Duodenal mucosa (tissue), 2 donors: ENCODE data around the gene MDFI.

ENCODE experiments used
- H3K27ac ChIP-seq: one replicate; pipeline ENCODE4 v1.7.0; 2013; ENCODE audit warnings: low read depth, low read length
- H3K27me3 ChIP-seq, 2 donors: one replicate each; pipeline ENCODE4 v1.7.0; 2013; ENCODE audit warnings: low read length in 2 of 2, control low read depth in 1 of 2; ENCODE audit not compliant: insufficient read depth in 2 of 2, control insufficient read depth in 1 of 2
- H3K36me3 ChIP-seq, 2 donors: one replicate each; pipeline ENCODE4 v1.7.0; 2013; ENCODE audit warnings: low read length in 2 of 2, control low read depth in 1 of 2; ENCODE audit not compliant: insufficient read depth in 2 of 2, control insufficient read depth in 1 of 2
- H3K4me1 ChIP-seq, 2 donors: one replicate each; pipeline ENCODE4 v1.7.0; 2013; ENCODE audit warnings: low read length in 2 of 2, control low read depth in 1 of 2; ENCODE audit not compliant: insufficient read depth in 2 of 2, control insufficient read depth in 1 of 2
- H3K4me3 ChIP-seq, 2 donors: one replicate each; pipeline ENCODE4 v1.7.0; 2013; ENCODE audit warnings: low read length in 2 of 2, low read depth in 1 of 2
- H3K9ac ChIP-seq, 2 donors: one replicate each; pipeline ENCODE4 v1.7.0; 2013; ENCODE audit warnings: low read length in 2 of 2, low read depth in 1 of 2
- H3K9me3 ChIP-seq, 2 donors: one replicate each; pipeline ENCODE4 v1.7.0; 2013; ENCODE audit warnings: low read length in 2 of 2, control low read depth in 1 of 2; ENCODE audit not compliant: control insufficient read depth in 1 of 2

Gene MDFI

DNA sequence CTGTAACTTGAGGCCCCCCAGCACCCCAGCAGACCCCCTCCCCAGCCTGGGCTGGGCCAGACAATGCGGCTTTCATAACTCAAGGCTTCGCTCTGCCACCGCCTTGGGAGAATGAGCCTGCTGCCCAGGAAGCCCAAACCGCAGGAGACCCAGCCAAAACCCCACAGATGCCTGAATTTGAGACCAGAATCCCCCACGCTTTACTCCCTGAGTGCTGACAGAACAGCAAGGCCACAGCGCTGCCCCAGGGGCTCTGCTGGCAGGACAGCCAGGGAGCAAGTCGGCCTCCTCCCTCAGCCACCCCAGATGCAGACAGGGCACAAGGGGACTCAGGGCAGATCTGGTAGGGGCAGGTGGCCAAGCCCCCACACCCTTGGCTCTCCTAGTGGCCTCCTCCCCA lies 2.2 kb downstream of the MDFI start:
- Histone ChIP-seq H3K4me1 (peaks cover 0 to 9% of the 10 kb centered on the region in 2 donors), H3K36me3 (no peaks in the 10 kb centered on the region), H3K27ac (no peak overlapping the region), H3K9ac (no peak overlapping the region), H3K27me3 (peaks cover 30 to 37% of the 10 kb centered on the region in 2 donors), H3K9me3 (no peaks in the 10 kb centered on the region), H3K4me3 (no peak overlapping the region)

- H3K9ac ChIP-seq = no peak overlapping the region
- peaks cover 0 to 9% of the 10 kb centered on the region in 2 donors for H3K4me1 ChIP-seq
Measured at GRCh38 chr6:41641352-41641925, 3.2 kb downstream of the MDFI start.

DNA sequence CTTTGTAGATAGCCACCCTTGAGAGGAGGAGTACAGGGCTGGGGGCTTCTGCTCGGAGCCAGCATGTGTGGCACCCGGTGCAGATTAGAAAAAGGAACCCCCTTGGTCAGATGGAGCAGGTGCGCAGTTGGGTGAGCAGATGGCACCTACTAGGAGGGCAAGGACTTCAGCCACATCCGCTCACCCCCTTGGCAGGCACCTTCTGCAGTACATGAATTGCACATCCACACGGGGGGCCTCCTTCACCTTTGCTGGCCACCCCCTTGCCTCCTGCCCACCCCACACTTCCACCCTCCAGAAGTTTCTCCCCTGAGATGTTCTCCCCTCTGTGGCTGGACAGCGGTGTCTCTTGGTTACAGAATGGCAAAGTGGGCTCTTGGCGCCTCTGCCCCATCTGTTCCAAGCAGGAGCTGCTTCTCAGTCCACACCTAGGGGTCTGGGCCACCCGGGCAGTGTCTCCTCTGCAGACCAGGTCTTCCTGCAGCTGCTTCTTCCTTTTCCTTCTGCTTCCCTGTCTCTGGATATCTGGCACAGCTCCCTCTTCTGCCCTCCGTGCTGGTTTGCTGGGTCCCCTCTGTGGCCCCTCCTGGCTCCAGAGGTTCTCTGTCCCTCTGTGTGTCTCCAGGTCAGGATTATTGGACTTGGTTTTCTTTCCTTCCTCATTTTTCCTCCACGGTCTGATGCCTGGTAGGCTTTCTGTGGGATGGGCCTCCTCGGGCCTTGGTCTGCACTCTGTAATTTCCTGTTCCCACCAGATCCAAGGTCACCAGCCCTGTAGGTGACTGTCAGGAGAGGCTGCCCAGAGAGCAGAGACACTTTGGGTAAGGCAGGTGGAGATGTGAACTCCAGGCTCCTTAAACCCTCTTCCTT lies 4.1 kb downstream of the MDFI start:
- Histone ChIP-seq H3K4me1 (peaks cover 0 to 7% of the 10 kb centered on the region in 2 donors), H3K27me3 (peaks cover 19 to 26% of the 10 kb centered on the region in 2 donors), H3K9ac (no peak overlapping the region), H3K9me3 (no peaks in the 10 kb centered on the region), H3K27ac (no peak overlapping the region), H3K4me3 (no peak overlapping the region), H3K36me3 (no peaks in the 10 kb centered on the region)

More at GRCh38 chr6:41641352-41641925, 3.2 kb downstream of the MDFI start:
- no peak overlapping the region for H3K27ac ChIP-seq
- H3K4me3 ChIP-seq = no peak overlapping the region
- H3K27me3 ChIP-seq = peaks cover 27 to 34% of the 10 kb centered on the region in 2 donors
- H3K36me3 ChIP-seq = no peaks in the 10 kb centered on the region
- no peaks in the 10 kb centered on the region for H3K9me3 ChIP-seq

DNA sequence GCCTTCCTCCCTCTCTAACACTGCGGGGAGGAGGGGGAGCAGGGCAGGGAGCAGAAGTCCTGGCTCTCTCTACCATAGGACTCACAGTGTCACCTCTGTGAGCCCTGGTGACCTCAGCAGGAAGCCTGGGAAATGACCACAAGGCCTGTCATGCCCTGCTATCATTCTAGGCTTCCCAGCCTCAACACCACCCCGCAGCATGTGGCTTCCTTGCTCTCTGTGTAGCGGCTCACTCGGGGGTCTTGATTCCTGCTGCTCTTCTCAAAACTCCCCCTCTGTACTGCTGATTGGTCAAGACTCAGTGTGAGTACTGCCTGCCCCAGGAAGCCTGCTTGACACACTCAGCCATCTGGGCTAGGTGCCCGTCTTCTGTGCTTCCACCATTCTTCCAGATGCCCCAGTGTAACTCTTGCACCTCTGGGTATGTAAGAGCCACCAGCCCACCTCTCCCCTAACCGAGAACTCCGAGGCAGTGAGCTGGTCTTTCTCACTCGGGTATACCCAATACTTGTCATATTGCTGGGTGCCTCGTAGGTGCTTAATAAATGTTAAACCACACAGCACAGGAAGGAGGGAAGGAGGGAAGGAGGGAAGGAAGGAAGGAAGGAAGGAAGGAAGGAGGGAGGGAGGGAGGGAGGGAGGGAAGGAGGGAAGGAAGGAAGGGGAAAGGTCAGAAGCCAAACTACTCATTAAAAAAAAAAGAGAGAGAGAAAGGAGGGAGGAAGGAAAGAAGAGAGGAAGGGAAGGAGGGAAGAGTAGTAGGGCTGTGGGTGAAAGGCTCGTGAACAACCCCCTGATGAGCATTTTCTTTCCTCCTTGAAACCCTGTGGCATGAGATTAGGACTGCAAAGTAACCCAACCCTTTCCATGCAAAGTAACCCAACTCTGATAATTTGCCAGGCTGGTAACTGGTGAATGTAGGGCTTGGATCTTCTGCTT lies 5.0 kb downstream of the MDFI start:
- Histone ChIP-seq H3K27ac (no peak overlapping the region), H3K27me3 (peaks cover 14 to 20% of the 10 kb centered on the region in 2 donors), H3K9ac (no peak overlapping the region), H3K4me3 (no peak overlapping the region), H3K9me3 (no peaks in the 10 kb centered on the region), H3K36me3 (no peaks in the 10 kb centered on the region), H3K4me1 (no peaks in the 10 kb centered on the region)

DNA sequence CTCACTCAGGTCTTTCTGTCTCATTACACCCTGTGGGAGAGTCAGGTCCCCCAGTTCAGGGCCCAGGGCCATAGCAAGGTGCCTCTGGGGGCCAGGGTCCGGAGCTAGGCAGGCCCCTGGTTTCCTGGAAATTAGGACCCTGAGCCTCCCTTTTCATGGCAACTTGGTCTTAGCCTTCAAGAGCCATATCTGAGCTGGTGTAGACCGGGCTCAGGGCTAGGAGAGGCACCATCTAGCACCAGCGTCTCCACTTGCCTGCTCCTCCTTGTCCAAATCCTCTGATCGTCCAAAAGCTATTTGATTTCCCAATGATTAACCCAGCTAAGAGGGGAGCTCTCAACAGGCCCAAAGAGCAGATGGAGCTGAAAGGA lies 5.6 kb downstream of the MDFI start:
- Histone ChIP-seq H3K36me3 (no peaks in the 10 kb centered on the region), H3K27me3 (peaks cover 15 to 16% of the 10 kb centered on the region in 2 donors), H3K9ac (no peak overlapping the region), H3K4me3 (no peak overlapping the region), H3K27ac (no peak overlapping the region), H3K9me3 (no peaks in the 10 kb centered on the region), H3K4me1 (no peaks in the 10 kb centered on the region)

- H3K4me3 ChIP-seq = no peak overlapping the region
- H3K4me1 ChIP-seq = no peaks in the 10 kb centered on the region
- H3K27me3 ChIP-seq = peaks cover 10 to 12% of the 10 kb centered on the region in 2 donors
- no peaks in the 10 kb centered on the region for H3K9me3 ChIP-seq
- H3K36me3 ChIP-seq = no peaks in the 10 kb centered on the region
- H3K9ac ChIP-seq = no peak overlapping the region
- H3K27ac ChIP-seq = no peak overlapping the region
Measured at GRCh38 chr6:41644297-41644879, 6.1 kb downstream of the MDFI start.

DNA sequence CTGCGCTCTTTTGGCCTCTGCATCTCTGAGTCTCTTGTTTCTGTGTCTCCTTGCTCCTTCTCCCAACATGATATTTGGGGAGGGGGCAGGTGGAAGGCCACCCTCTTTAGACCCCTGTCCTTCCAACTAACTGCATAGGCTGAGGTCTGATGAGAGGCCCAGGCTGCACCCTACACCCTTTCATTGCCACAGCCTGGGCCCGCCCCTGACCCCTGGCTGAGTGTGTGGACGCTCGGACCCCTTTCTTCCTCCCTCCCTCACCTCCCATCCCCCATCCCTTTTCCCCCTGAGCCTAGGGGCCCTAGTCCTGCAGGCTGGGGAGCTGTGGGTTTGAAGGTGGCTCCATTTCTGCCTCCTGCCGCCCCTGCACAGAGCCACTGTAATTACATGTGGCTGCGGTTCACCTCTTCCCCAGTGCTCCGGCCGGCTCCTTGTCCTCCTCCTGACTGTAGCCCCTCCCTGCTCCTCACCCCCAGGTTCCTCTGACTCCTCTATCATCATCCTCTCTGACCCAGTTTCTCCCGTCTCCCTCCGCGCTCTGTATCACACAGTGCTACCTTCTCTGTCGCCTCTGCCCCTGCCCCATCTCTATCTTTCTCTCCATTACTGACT lies 6.8 kb downstream of the MDFI start:
- H3K36me3 ChIP-seq = no peaks in the 10 kb centered on the region
- peaks cover 4 to 5% of the 10 kb centered on the region in 2 donors for H3K27me3 ChIP-seq
- no peaks in the 10 kb centered on the region for H3K4me1 ChIP-seq
- H3K9me3 ChIP-seq = no peaks in the 10 kb centered on the region
- no peak overlapping the region for H3K4me3 ChIP-seq
- no peak overlapping the region for H3K9ac ChIP-seq
- H3K27ac ChIP-seq = no peak overlapping the region

DNA sequence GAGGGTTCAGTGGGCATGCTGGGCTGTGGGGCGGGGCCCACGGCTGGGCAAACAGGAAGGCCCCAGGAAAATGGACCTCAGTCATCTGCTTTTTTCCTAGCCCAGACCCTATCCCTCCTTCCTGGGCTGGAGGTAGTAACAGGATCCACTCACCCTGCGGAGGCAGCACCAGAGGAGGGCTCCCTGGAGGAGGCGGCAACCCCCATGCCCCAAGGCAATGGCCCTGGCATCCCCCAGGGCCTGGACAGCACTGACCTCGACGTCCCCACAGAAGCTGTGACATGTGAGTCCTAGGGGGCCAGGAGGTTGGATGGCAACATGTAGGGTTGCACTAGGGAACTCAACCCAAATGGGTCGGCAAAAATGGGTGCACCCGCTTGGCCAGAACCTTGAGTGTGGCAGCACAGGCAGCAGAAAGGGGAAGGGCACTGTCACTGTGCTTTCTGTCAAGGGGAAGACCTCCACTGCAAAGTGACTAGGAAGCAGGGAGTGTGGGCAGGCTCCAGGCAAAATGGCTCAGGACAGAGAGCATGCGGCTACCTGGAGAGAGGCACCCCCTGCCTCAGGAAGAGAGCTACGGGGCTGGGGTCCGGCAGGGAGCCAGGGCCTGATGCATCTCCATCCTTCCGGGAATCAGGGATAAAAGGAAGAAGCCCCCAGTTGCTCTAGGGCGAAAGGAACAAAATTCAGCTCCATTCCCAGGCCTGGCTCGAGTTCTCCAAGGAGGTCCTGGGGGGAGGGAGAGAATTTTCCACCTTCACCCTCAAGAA lies 7.9 kb downstream of the MDFI start:
- Histone ChIP-seq H3K27me3 (peaks cover 4% of the 10 kb centered on the region in 2 donors), H3K4me3 (no peak overlapping the region), H3K27ac (no peak overlapping the region), H3K36me3 (no peaks in the 10 kb centered on the region), H3K9me3 (no peaks in the 10 kb centered on the region), H3K4me1 (no peaks in the 10 kb centered on the region), H3K9ac (no peak overlapping the region)

- H3K9me3 ChIP-seq = no peaks in the 10 kb centered on the region
- no peaks in the 10 kb centered on the region for H3K36me3 ChIP-seq
- H3K4me3 ChIP-seq = no peak overlapping the region
- H3K27me3 ChIP-seq = peaks cover 4% of the 10 kb centered on the region in 2 donors
- no peak overlapping the region for H3K27ac ChIP-seq
- H3K4me1 ChIP-seq = no peaks in the 10 kb centered on the region
- no peak overlapping the region for H3K9ac ChIP-seq
Measured at GRCh38 chr6:41647061-41647511, 8.8 kb downstream of the MDFI start.
